ENCODE data around the gene KLHDC10. TPM values are rescaled to one million over a fixed set of nuclear protein-coding genes. Genes with fewer than 3 reads are reported as not detected.

The KLHDC10 gene
- total and polyA plus RNA-seq, 7 donors: 7.8 to 22.5 (median 16.3) TPM

- H3K4me3 ChIP-seq: no peak overlapping the region
- whole genome bisulfite sequencing, 2 donors: 95% methylated on average over 5 of the region's 5 CpGs
- no peak overlapping the region for H3K27ac ChIP-seq
- H3K4me1 ChIP-seq: no peaks in the 10 kb centered on the region
- TF ChIP-seq POLR2A (IDR thresholded peaks at IDR 0.05): no peak
- TF ChIP-seq POLR2AphosphoS5 (IDR thresholded peaks at IDR 0.05): no peak
- TF ChIP-seq EP300 (IDR thresholded peaks at IDR 0.05): no peak
- TF ChIP-seq CTCF (IDR thresholded peaks at IDR 0.05): no peak
- no peak for DNase-seq
- peaks cover 0 to 63% (median 9%) of the 10 kb centered on the region in 4 donors for H3K36me3 ChIP-seq
- intact Hi-C loops (cut with DNase I): no loop called here
- H3K9me3 ChIP-seq: no peaks in the 10 kb centered on the region
- H3K27me3 ChIP-seq: no peaks in the 10 kb centered on the region
These were observed 91.9 kb downstream of the KLHDC10 start for GRCh38 chr7:130162196-130162595.

- peaks cover 8 to 81% (median 22%) of the 10 kb centered on the region in 4 donors for H3K36me3 ChIP-seq
- H3K27me3 ChIP-seq: no peaks in the 10 kb centered on the region
- H3K27ac ChIP-seq: no peak overlapping the region
- no peak for TF ChIP-seq POLR2AphosphoS5 (IDR thresholded peaks at IDR 0.05)
- TF ChIP-seq CTCF (IDR thresholded peaks at IDR 0.05): no peak
- TF ChIP-seq POLR2A (IDR thresholded peaks at IDR 0.05): no peak
- TF ChIP-seq EP300 (IDR thresholded peaks at IDR 0.05): no peak
- no peaks in the 10 kb centered on the region for H3K9me3 ChIP-seq
- H3K4me1 ChIP-seq: no peaks in the 10 kb centered on the region
- 93 to 94% methylated on average over 4 of the region's 4 CpGs for WGBS, 2 donors
- H3K4me3 ChIP-seq: no peak overlapping the region
- intact Hi-C loops (cut with DNase I): no loop called here
- DNase-seq: no peak
These were observed 104.1 kb downstream of the KLHDC10 start for GRCh38 chr7:130174237-130174959.

GRCh38 chr7:130178251-130178650 lies 107.9 kb downstream of the KLHDC10 start:
- Histone ChIP-seq H3K27ac (no peak overlapping the region), H3K4me1 (no peaks in the 10 kb centered on the region), H3K4me3 (no peak overlapping the region), H3K36me3 (peaks cover 0 to 78% (median 14%) of the 10 kb centered on the region in 4 donors), H3K9me3 (no peaks in the 10 kb centered on the region), H3K27me3 (no peaks in the 10 kb centered on the region)
- DNase-seq: no peak
- intact Hi-C loops (cut with DNase I): no loop called here
- WGBS, 2 donors: 93 to 97% methylated on average over 4 of the region's 4 CpGs
- TF ChIP-seq POLR2AphosphoS5 (IDR thresholded peaks at IDR 0.05): no peak
- no peak for TF ChIP-seq CTCF (IDR thresholded peaks at IDR 0.05)
- no peak for TF ChIP-seq EP300 (IDR thresholded peaks at IDR 0.05)
- TF ChIP-seq POLR2A (IDR thresholded peaks at IDR 0.05): no peak

GRCh38 chr7:130179631-130180030 lies 109.3 kb downstream of the KLHDC10 start:
- peaks cover 0 to 81% (median 13%) of the 10 kb centered on the region in 4 donors for H3K36me3 ChIP-seq
- intact Hi-C loops (cut with DNase I): no loop called here
- no peak overlapping the region for H3K27ac ChIP-seq
- H3K4me1 ChIP-seq: no peaks in the 10 kb centered on the region
- H3K4me3 ChIP-seq: no peak overlapping the region
- no peaks in the 10 kb centered on the region for H3K9me3 ChIP-seq
- WGBS, 2 donors: 95 to 99% methylated on average over 2 of the region's 2 CpGs
- no peak for TF ChIP-seq EP300 (IDR thresholded peaks at IDR 0.05)
- no peak for TF ChIP-seq CTCF (IDR thresholded peaks at IDR 0.05)
- H3K27me3 ChIP-seq: no peaks in the 10 kb centered on the region
- DNase-seq: no peak
